NCI-H146 treated with DMSO at 0.1 percent for 48 hours (cell line): ENCODE measurements around the gene TAF1C.
A peak's percentile ranks its signal among the peaks of the same experiment; 100 is the strongest.

Source experiments
- DNase-seq: peaks from one replicate; lab custom pipeline; 2025; ENCODE audit not compliant: unreplicated experiment; lab: John Stamatoyannopoulos, UW

Gene TAF1C

GRCh38 chr16:84184775-84185174 lies 2.1 kb downstream of the TAF1C start:
- no peak for DNase-seq

DNA sequence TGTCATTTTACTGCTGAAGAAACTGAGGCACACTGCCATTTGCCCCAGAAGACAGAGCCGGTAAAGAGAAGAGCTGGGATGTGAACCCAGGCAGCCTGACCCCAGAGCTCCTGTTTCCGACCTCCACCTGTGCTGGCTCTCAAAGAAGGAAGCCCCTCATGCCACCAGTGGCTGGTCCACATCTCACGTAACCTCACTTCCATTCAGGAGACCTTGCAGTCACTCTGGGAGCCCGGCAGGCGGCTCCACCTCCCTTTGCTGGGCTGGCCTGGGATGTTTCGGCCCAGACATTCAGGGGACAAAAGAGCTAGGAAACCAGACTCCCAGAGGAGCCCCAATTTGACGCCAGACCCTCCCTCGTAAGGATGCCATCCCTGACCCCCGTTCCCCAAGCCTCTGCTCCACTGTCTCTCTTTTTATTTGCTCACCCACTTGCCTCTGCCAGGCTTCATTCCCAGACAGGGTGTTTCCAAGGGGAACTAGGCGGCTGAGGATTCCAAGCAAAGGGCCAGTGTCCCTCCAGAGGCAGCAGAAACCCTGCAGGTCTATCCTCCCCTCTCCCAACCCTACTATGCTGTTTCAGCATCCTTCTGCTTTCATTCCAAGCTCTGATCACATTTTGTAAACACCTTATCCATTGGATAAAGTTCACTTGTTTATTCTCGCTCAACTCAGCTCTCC lies 2.8 kb downstream of the TAF1C start:
- no peak for DNase-seq

GRCh38 chr16:84183572-84183875 lies 3.3 kb downstream of the TAF1C start:
- DNase-seq, result no peak

DNA sequence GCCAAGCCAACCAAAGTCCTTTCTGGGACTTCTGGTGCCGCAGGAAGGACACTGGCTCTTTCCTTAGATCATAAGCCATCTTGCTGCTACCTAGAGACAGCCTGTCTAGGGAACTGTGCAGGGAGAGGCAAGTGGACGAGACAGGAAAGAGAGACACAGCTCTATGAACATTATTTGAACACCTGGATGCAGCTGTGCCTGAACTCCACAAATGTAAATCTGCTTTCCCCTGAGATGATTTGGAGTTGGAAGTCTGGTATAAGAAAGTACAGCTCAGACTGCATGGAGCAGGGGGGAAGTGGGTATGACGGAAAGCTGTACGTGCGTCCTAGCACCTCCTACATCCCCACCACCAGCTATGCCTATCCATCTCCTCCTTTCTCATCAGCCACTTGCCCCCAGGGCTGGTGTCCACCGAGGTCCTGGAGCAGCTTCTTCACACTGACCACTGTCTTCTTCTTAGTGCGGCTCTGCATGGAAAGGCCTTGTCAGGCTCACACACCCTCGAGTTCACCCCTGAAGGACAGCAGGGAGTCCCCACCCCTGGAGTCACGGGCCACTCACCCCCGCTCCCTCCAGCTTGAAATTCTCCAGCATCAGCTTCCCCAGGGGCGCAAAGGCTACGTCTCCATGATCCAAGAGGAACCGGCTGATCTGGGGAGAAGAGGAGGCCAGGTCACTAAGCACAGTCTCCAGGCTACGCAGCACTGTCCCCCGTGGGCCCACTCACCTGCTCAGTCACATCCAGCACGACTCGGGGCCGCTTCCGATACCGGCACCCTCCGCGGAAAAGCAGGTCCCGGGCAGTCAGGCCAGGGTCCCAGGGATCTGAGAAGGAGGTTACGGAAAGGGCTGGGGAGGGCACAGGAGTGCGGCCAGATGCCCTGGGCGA lies 3.9 kb downstream of the TAF1C start:
- no peak for DNase-seq

DNA sequence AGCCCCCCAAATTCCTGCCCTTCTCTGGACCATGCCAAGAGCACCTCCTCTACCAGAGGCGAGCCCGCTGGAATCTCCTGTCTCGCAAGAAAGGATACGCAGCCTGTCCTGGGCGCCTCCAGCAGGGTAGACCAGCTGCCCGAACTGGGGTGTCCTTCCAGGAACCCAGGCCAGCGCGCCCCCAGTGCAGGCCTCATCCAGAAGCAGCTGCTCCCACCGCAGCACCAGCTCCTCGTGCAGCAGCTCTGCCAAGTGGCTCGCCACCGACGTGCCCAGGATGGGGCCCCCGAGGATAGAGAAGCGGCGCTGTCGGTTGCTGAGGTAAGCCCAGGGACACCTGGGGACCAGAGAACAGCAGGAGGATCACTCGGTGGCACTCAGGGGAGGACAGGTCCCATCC lies 4.8 kb downstream of the TAF1C start:
- DNase-seq, result no peak

DNA sequence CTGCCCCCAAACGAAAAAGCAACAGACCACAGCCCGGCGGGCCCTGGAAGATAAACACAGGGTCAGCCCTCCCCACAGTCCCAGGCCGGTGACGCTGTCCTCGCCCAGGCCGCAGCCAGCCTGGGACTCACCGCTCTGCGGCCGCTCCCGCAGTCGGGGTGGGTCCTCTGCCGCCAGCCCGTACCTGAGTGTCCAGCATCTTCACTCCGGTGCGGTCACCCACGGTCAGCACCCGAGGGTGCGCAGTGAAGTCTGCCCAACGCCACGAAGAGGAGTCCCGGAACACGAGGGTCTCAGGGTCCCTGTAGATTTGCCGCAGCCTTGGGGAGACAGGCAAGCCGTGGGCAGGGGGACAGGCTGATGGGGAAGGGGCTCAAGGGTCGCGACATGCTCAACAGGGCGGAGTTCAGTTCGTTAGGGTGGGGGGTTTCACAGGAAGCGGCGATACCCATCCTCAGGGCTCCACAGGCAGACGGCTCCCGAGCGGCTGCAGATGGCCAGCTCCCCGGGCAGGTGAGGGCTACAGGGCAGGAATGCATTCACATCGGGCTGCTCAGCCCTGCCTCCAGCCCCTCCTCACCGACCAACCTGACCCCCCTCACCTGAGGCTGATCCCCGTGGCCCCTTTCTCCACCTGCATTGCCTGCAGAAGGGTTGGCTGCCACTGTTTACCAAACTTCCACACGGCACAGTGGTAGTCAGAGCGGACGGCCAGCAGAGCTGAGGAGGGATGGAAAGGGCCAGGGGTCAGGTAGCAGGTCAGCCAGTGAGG lies 5.5 kb downstream of the TAF1C start:
- DNase-seq, result no peak

- DNase-seq, result no peak
These were observed 6.2 kb downstream of the TAF1C start for GRCh38 chr16:84180519-84181140.

DNA sequence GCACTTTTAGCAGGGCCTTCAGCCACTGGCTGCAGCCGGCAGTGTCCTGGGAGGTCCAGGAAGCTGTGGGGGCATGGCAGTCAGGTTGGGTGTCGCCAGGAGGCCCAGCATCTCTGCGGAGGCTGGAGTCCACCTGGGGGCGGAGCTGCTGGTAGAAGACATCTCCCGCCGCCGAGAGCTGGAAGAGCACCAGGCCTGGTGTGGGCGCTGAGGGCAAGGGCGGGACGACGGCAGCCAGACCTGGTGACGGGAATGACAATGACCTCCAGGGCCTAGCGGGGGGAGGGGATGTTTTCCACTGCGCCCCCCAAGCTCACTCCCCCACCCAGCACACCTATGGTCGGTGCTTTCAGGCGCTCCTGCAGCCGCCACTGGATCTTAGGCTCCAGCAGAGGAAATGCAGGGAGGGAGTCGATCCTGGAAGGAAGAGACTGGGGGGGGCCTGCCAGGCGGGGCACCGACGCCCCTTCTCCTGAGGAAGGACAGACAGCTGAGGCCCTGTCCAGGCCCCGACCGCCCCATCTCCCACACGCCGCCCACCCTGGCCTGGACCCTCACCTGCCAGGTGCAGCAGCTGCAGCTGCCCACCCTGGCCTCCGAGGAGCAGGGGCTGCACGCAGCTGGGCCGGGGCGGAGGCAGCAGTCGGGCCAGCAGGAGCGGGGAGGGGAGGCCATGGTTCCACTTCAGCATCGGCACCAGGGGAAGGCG lies 7.1 kb downstream of the TAF1C start:
- no peak for DNase-seq

- no peak for DNase-seq
These were observed 7.8 kb downstream of the TAF1C start for GRCh38 chr16:84178892-84179611.

DNA sequence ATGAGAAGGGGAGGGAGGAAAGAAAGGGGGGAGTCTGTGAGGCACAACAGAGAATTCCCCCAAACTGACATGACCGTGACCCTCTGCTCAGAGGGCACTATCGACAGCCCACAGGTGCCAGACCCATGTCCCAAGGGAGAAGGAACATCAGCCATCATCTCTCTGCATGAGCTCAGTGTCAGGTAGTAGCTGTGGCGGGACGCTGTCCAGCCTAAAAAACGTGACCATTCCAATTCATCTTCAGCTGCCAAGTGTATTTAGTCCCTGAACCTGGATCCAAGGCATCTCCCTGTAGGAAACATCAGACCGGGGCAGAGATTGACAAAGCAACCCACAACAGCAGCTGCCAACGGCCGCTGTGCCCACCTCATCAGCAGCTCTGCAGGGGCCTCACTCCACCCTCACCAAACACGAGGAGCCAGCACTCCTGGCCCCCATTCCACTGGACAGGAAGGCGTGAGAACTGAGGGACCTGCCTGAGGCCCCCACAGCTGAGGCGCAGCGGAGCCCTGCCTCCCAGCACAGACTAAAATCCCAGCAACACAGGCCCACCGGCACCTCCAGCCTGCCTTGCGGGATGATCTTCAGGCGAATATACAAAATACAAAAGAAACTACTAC lies 8.6 kb downstream of the TAF1C start:
- no peak for DNase-seq

DNA sequence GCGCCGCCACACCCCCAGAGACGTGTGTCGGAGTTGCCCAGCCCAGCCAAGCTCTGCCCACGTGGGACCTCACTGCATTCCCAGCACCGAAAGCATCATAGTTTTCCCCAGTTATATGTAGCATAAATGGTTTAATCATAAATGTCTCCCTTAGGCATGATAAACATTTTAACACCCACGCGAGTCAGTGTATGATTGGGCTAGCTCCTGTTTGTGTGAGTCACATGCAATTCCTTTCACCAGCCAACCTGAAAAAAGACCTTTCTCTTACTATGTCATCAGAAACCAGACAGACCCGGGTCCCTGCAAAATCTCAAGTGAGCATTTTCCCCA lies 9.2 kb downstream of the TAF1C start:
- no peak for DNase-seq

DNA sequence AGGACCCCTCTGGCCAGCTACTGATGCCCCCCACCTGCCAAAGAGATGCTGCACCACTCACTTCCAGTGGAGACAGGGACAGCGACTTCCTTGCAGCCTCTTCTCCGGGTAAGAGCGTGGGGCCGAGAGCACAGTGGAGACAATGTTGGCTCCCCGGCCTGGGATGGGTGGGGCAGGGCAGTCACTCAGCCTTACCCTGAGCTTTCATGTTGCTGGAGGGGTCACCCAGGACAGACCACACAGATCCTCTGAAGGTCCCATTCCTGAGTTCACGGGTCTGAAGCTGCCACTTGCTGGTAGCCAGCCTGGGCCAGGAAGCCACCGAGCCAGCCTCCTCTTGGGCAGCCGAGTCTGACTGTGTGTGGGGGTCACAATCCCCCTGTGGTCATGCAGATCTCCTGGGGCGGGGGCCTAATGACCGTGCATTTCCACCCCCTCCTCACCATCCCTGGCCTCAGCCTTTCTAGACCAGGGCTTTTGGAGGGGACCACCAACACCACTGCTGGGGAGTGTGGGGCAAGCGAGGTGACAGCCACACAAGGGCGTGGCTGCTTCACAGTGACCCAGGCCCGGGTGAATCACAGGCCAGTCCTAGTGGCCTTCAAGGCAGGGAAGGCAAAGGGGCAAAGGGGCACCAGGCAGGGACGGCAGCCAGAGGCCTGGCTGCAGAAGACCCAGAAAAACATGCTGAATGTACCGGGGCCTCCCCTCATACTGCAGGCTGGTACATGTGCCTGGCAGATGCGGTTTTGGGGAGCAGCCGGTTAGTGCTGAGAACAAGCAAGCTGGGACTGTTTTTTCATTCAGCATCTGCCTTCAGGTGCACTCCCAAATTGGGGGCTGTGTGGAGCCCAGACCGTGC lies 10.4 kb downstream of the TAF1C start:
- no peak for DNase-seq

- DNase-seq, result peak; percentile 50
These were observed 11.3 kb downstream of the TAF1C start for GRCh38 chr16:84175350-84176081.

DNA sequence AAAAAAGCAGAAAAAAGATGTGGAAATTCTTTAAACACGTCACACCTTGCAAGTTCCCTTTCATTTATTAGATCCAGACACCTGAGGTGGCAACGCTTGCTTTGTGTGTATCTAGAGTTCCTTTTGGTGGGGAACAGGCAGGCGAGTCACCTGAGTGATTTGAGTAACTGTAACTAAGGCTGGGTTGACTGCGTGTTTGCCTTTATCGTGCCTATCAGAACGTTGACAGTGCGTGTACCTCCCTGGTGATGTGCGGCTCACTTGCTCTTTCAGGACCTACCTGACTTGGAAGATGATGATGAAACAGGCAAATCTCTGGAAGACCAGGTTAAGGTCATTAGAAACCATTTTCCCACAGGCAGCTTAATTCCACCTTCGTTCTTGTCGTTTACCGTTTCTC lies 12.5 kb downstream of the TAF1C start:
- DNase-seq, result no peak

DNA sequence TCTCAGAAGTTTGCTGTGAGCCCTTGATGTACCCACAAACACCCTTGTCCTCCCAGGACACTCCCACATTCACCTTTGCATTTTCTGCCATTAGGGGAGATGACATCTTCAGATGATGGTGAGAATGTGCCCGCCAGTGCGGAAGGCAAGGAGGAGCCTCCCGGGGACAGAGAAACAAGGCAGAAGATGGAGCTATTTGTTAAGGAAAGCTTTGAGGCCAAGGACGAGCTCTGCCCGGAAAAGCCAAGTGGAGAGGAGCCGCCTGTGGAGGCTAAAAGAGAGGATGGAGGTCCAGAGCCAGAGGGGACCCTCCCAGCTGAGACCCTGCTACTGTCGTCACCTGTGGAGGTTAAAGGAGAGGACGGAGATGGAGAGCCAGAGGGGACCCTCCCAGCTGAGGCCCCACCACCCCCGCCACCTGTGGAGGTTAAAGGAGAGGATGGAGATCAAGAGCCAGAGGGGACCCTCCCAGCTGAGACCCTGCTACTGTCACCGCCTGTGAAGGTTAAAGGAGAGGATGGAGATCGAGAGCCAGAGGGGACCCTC lies 17.0 kb downstream of the TAF1C start:
- no peak for DNase-seq

GRCh38 chr16:84166796-84167695 lies 19.8 kb downstream of the TAF1C start:
- no peak for DNase-seq

DNA sequence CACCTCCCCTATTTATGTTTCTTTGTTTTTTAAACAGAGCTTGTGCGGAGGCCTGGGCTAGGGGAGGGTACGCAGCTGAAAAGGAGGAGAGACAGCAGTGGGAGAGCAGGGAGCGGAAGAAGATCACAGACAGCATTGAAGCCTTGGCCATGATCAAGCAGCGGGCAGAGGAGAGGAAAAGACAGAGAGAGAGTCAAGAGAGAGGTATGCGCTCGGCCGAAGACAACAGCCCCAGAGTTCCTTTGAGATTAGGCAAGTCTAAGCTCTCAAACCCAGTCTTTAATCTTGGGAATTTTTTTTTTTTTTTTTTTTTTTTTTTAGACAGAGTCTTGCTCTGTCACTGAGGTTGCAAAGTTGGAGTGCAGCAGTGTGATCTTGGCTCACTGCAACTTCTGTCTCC lies 21.1 kb downstream of the TAF1C start:
- DNase-seq, result no peak
